NCI-H1105 treated with DMSO at 0.1 percent for 48 hours (cell line): ENCODE results near the gene LGALS9.
"Not testable (repeated sequence)": the region's sequence is repeated elsewhere in the genome, so short reads cannot be mapped to it uniquely, and the experiment has no call there.

Experiments used
- DNase-seq: peaks from one replicate; lab custom pipeline; 2025; lab: John Stamatoyannopoulos, UW

Gene LGALS9

GRCh38 chr17:27654136-27654535 lies 23.1 kb downstream of the LGALS9 start:
- no peak for DNase-seq

- DNase-seq: peak; percentile 12
Observed at GRCh38 chr17:27654654-27655524, 23.9 kb downstream of the LGALS9 start.

- DNase-seq: not testable (repeated sequence)
Observed at GRCh38 chr17:27655525-27656111, 24.6 kb downstream of the LGALS9 start.

- not testable (repeated sequence) for DNase-seq
Observed at GRCh38 chr17:27656620-27657019, 25.6 kb downstream of the LGALS9 start.

- no peak for DNase-seq
Observed at GRCh38 chr17:27657620-27658019, 26.6 kb downstream of the LGALS9 start.

GRCh38 chr17:27659683-27660082 lies 28.7 kb downstream of the LGALS9 start:
- DNase-seq: no peak

- DNase-seq: no peak
Observed at GRCh38 chr17:27660436-27660835, 29.4 kb downstream of the LGALS9 start.

GRCh38 chr17:27663936-27664605 lies 33.1 kb downstream of the LGALS9 start:
- DNase-seq: no peak

- no peak for DNase-seq
Observed at GRCh38 chr17:27664606-27664965, 33.6 kb downstream of the LGALS9 start.

- no peak for DNase-seq
Observed at GRCh38 chr17:27665549-27665948, 34.6 kb downstream of the LGALS9 start.

- DNase-seq: not testable (repeated sequence)
Observed at GRCh38 chr17:27666270-27666669, 35.3 kb downstream of the LGALS9 start.

GRCh38 chr17:27666831-27667560 lies 36.0 kb downstream of the LGALS9 start:
- no peak for DNase-seq

GRCh38 chr17:27667656-27668487 lies 36.9 kb downstream of the LGALS9 start:
- DNase-seq: no peak

GRCh38 chr17:27668488-27668823 lies 37.5 kb downstream of the LGALS9 start:
- DNase-seq: no peak

GRCh38 chr17:27669136-27669535 lies 38.1 kb downstream of the LGALS9 start:
- no peak for DNase-seq

- no peak for DNase-seq
Observed at GRCh38 chr17:27669850-27670249, 38.9 kb downstream of the LGALS9 start.

GRCh38 chr17:27670791-27671590 lies 40.0 kb downstream of the LGALS9 start:
- DNase-seq: no peak

GRCh38 chr17:27671591-27671910 lies 40.6 kb downstream of the LGALS9 start:
- no peak for DNase-seq

GRCh38 chr17:27671977-27672480 lies 41.0 kb downstream of the LGALS9 start:
- not testable (repeated sequence) for DNase-seq

- DNase-seq: no peak
Observed at GRCh38 chr17:27674335-27674734, 43.3 kb downstream of the LGALS9 start.

GRCh38 chr17:27677191-27677590 lies 46.2 kb downstream of the LGALS9 start:
- no peak for DNase-seq
